GM23248 (cell line): ENCODE data around the gene FRY. TPM values are rescaled to one million over a fixed set of nuclear protein-coding genes. Genes with fewer than 3 reads are reported as not detected.

Experiments
- DNase-seq: peaks from one replicate; pipeline ENCODE4 v3.0.0-alpha.2; 2015
- H2AFZ ChIP-seq: fragments of 200-600 bp; sonication (generic); 2 replicates; pipeline ENCODE4 v1.6.1; 2016; ENCODE audit warnings: antibody characterized with exemption
- H3F3A ChIP-seq: fragments of 200-600 bp; sonication (generic); 2 replicates; pipeline ENCODE4 v1.6.1; 2016; ENCODE audit warnings: mild to moderate bottlenecking, antibody characterized with exemption, mixed run types; ENCODE audit not compliant: insufficient read depth
- H3K27ac ChIP-seq: fragments of 200-600 bp; sonication (generic); 2 replicates; pipeline ENCODE4 v1.5.1; 2016; ENCODE audit warnings: mild to moderate bottlenecking
- H3K27me3 ChIP-seq: fragments of 200-600 bp; sonication (generic); replicated peaks from 2 replicates; pipeline ENCODE4 v1.6.1; 2016; ENCODE audit warnings: mild to moderate bottlenecking; ENCODE audit not compliant: insufficient read depth
- H3K36me3 ChIP-seq: fragments of 200-600 bp; sonication (generic); 2 replicates; pipeline ENCODE4 v1.6.1; 2016; ENCODE audit warnings: low read depth, mild to moderate bottlenecking
- H3K4me1 ChIP-seq: fragments of 200-600 bp; sonication (generic); 2 replicates; pipeline ENCODE4 v1.6.1; 2016; ENCODE audit warnings: mild to moderate bottlenecking; ENCODE audit not compliant: insufficient read depth
- H3K4me2 ChIP-seq: fragments of 200-600 bp; sonication (generic); one replicate; pipeline ENCODE4 v1.6.1; 2016; ENCODE audit warnings: mild to moderate bottlenecking; ENCODE audit not compliant: unreplicated experiment
- H3K4me3 ChIP-seq: fragments of 200-600 bp; sonication (generic); 2 replicates; pipeline ENCODE4 v1.5.1; 2016; ENCODE audit warnings: mild to moderate bottlenecking
- H3K79me2 ChIP-seq: fragments of 200-600 bp; sonication (generic); 2 replicates; pipeline ENCODE4 v1.6.1; 2016; ENCODE audit warnings: mild to moderate bottlenecking; ENCODE audit not compliant: insufficient read depth
- H3K9ac ChIP-seq: fragments of 200-600 bp; sonication (generic); 2 replicates; pipeline ENCODE4 v1.6.1; 2016; ENCODE audit warnings: mild to moderate bottlenecking
- H3K9me2 ChIP-seq: fragments of 200-600 bp; sonication (generic); 2 replicates; pipeline ENCODE4 v1.6.1; 2016; ENCODE audit warnings: mixed run types, mild to moderate bottlenecking, moderate library complexity; ENCODE audit not compliant: insufficient read depth
- H3K9me3 ChIP-seq: fragments of 200-600 bp; sonication (generic); one replicate; pipeline ENCODE4 v1.6.1; 2017; ENCODE audit warnings: low read depth
- H4K20me1 ChIP-seq: fragments of 200-600 bp; sonication (generic); 2 replicates; pipeline ENCODE4 v1.6.0; 2016; ENCODE audit not compliant: insufficient read depth
- EZH2 ChIP-seq: fragments of 200-600 bp; sonication (generic); IDR thresholded peaks from 2 replicates; pipeline ENCODE4 v1.6.1; 2018; ENCODE audit warnings: antibody characterized with exemption, mild to moderate bottlenecking; ENCODE audit not compliant: insufficient read depth, poor library complexity, severe bottlenecking
- EZH2phosphoT487 ChIP-seq: fragments of 200-600 bp; sonication (generic); IDR thresholded peaks from 2 replicates; pipeline ENCODE4 v1.6.1; 2018; ENCODE audit warnings: antibody characterized with exemption, moderate library complexity, mild to moderate bottlenecking, low read depth; ENCODE audit not compliant: insufficient read depth
- WGBS, 2 experiments: methylation state at CpG; one replicate each; pipeline ENCODE4 v1.1.6; 2015 to 2017; ENCODE audit warnings: low lambda C conversion rate in 2 of 2, low coverage in 1 of 2; ENCODE audit errors: missing lambda C conversion rate in 2 of 2; 5-methylcytosine and 5-hydroxymethylcytosine counted together
- in situ Hi-C: fragments of 300-500 bp; cut with MboI; formaldehyde crosslinking; loops from 2 replicates; pipeline ENCODE4 v1.15.0; 2020
- polyA plus RNA-seq: library from polyadenylated mRNA; unstranded; fragments of >200 nt; fragmentation: Nextera tagmentation; extraction: Ambion mirVana; gene quantifications from 2 replicates; pipeline ENCODE4 v1.2.1, GENCODE V29; 2016
- total RNA-seq: library from RNA; depleted of rRNA; stranded (reverse); fragments of >200 nt; shearing (Covaris generic); gene quantifications from 2 replicates; pipeline ENCODE4 v1.2.3, GENCODE V29; 2014

FRY gene
- total and polyA plus RNA-seq, 2 experiments from 2014 or later: 2.2 to 4.3 TPM

DNA sequence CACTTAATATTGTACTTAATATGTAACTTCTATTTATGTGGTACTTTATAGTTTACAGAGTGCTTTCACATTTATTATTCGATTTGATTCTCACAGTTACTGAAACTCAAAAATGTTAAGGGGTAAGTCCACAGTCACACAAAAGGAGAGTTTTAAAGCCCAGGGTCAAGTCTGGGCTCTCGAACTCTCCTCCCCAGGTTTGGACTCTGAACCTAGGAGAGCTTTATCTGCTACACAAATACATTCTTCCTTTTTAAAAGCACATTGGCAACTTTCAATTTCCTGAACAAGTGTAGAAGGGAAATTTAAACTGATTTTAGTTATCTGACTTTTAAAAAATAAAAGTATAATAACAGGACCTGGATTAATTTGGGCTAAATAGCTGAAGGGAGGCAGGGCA is 144.4 kb downstream of the FRY start:
- Histone ChIP-seq H3K9me3 (no peaks in the 10 kb centered on the region), H3K36me3 (no peaks in the 10 kb centered on the region), H3K9ac (no peak overlapping the region), H3K79me2 (no peaks in the 10 kb centered on the region), H3K27ac (no peak overlapping the region), H3K9me2 (no peaks in the 10 kb centered on the region), H3K4me1 (peaks cover 4% of the 10 kb centered on the region; the same call in 1 of the 2 replicates), H3K4me2 (no peak overlapping the region), H3K4me3 (no peak overlapping the region), H4K20me1 (no peaks in the 10 kb centered on the region), H3K27me3 (no peaks in the 10 kb centered on the region), H2AFZ (no peak overlapping the region), H3F3A (no peaks in the 10 kb centered on the region)
- in situ Hi-C loops: no loop called here
- no peak for TF ChIP-seq EZH2phosphoT487
- no peak for TF ChIP-seq EZH2
- no peak for DNase-seq
- WGBS, 2 experiments: 84 to 93% methylated on average over 2 of the region's 2 CpGs

DNA sequence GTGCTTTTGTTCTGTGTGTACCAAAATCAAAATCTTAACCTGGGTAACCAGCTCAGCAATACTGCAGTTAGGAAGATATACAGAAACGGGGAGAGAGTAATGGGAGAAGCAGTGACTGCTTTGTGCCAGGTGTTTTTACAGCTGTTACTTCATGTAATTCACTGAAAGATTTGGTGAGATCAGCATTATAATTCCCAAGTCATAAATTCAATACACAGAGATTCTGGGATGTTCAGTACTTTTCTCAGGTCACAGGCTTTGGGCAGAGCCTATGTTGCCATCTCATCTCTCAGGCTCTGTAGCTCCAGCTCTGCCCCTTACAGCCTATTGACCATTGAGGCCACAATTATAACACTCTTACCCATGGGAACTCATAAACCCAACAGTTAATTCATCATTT is 145.1 kb downstream of the FRY start:
- no peaks in the 10 kb centered on the region for H3K36me3 ChIP-seq
- no peaks in the 10 kb centered on the region for H3K79me2 ChIP-seq
- H3K9ac ChIP-seq: no peak overlapping the region
- no peak overlapping the region for H2AFZ ChIP-seq
- no peaks in the 10 kb centered on the region for H3K9me3 ChIP-seq
- 53 to 65% methylated on average over 1 of the region's 1 CpG for WGBS, 2 experiments
- H4K20me1 ChIP-seq: no peaks in the 10 kb centered on the region
- no peaks in the 10 kb centered on the region for H3K9me2 ChIP-seq
- peaks cover 4% of the 10 kb centered on the region; the same call in 1 of the 2 replicates for H3K4me1 ChIP-seq
- no peaks in the 10 kb centered on the region for H3K27me3 ChIP-seq
- H3K4me2 ChIP-seq: no peak overlapping the region
- no peak for DNase-seq
- H3K27ac ChIP-seq: no peak overlapping the region
- no peaks in the 10 kb centered on the region for H3F3A ChIP-seq
- in situ Hi-C loops: no loop called here
- TF ChIP-seq EZH2phosphoT487 (no peak), EZH2 (no peak)
- H3K4me3 ChIP-seq: no peak overlapping the region

DNA sequence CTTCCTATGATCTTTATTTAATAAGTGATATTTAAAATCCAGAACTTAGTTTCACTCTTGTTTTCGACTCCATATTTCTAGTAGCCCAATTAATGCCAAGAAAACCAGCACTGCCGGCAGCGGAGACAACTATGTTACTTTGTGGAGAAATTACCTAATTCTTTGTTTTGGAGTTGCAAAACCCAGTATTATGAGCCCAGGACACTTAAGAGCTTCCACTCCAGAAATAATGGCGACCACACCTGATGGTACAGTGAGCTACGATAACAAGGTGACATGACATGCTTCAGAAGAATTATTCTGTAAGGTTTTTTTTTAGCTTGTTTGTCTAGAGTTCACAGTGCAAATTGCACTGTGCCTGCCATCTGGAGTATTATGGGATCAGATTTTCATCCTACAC is 147.2 kb downstream of the FRY start:
- Histone ChIP-seq H3K4me2 (no peak overlapping the region), H3K27ac (no peak overlapping the region), H3F3A (no peaks in the 10 kb centered on the region), H3K4me3 (no peak overlapping the region), H4K20me1 (no peaks in the 10 kb centered on the region), H2AFZ (no peak overlapping the region), H3K4me1 (no peaks in the 10 kb centered on the region), H3K9me3 (no peaks in the 10 kb centered on the region), H3K9ac (no peak overlapping the region), H3K36me3 (no peaks in the 10 kb centered on the region), H3K79me2 (no peaks in the 10 kb centered on the region), H3K9me2 (no peaks in the 10 kb centered on the region), H3K27me3 (no peaks in the 10 kb centered on the region)
- 84 to 86% methylated on average over 5 of the region's 5 CpGs for WGBS, 2 experiments
- in situ Hi-C loops: no loop called here
- no peak for DNase-seq
- TF ChIP-seq EZH2: no peak

DNA sequence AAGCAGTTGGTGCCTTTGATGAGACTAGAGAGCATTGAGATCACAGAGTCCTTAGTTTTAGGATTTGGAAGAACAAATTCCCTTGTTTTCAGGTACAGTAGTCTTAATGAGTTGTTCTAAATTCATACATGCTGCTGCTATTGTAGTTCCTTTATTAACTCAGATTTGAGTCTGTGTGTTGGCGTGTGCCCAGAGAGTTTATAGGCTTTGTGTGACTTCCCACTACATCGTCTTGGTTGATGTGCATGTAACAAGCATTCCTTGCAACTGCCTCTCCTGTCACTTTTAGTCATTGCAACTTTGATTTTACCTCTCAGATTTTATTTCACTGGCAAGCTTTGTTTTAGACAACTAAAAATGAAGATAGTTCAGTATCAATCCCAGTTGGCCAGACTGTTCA is 148.1 kb downstream of the FRY start:
- Histone ChIP-seq H2AFZ (no peak overlapping the region), H3K4me3 (no peak overlapping the region), H3K9me3 (no peaks in the 10 kb centered on the region), H3K79me2 (no peaks in the 10 kb centered on the region), H3K27ac (no peak overlapping the region), H3K4me2 (no peak overlapping the region), H4K20me1 (no peaks in the 10 kb centered on the region), H3K4me1 (no peaks in the 10 kb centered on the region), H3F3A (no peaks in the 10 kb centered on the region), H3K27me3 (no peaks in the 10 kb centered on the region), H3K9ac (no peak overlapping the region), H3K36me3 (no peaks in the 10 kb centered on the region), H3K9me2 (no peaks in the 10 kb centered on the region)
- 77 to 82% methylated on average over 2 of the region's 2 CpGs for WGBS, 2 experiments
- no peak for DNase-seq
- TF ChIP-seq EZH2 (no peak), EZH2phosphoT487 (no peak)
- in situ Hi-C loops: no loop called here

DNA sequence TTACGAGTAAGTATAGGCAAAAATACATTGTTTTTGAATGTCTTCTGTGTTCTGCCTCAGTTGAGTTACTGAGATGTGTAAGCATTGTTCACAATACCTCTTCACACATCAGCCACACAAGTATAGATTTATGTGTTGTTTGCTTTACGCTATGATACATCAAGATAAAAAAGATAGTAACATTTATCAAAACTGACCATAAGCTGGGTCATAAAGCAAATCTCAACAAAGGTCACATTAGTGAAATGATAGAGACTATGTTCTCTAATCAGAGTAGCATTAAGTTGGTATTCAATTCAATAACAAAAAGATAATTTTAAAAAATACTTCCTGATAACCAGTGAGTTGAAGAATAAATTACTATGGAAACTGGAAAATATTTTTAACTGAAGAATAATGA is 156.1 kb downstream of the FRY start:
- Histone ChIP-seq H3K9ac (no peak overlapping the region), H3K9me3 (no peaks in the 10 kb centered on the region), H3K79me2 (no peaks in the 10 kb centered on the region), H4K20me1 (no peaks in the 10 kb centered on the region), H3K36me3 (peaks cover 7% of the 10 kb centered on the region; the same call in 1 of the 2 replicates), H3K9me2 (0 out of 2 replicates have a peak, but pooled peaks cover 4% of the 10 kb centered on the region), H3F3A (no peaks in the 10 kb centered on the region), H3K27ac (no peak overlapping the region), H2AFZ (no peak overlapping the region), H3K4me1 (no peaks in the 10 kb centered on the region), H3K27me3 (no peaks in the 10 kb centered on the region), H3K4me3 (no peak overlapping the region), H3K4me2 (no peak overlapping the region)
- 90 to 94% methylated on average over 2 of the region's 2 CpGs for WGBS, 2 experiments
- TF ChIP-seq EZH2phosphoT487 (no peak), EZH2 (no peak)
- no peak for DNase-seq
- in situ Hi-C loops: no loop called here
